HL-60 (cell line): ENCODE measurements around the gene SMG1.

Experiments used
- CTCF ChIP-seq: IDR thresholded peaks from one replicate; pipeline ENCODE4 v1.5.1; 2011; ENCODE audit warnings: low read length, control low read depth, inconsistent platforms; ENCODE audit not compliant: insufficient read depth
- POLR2AphosphoS5 ChIP-seq: IDR thresholded peaks from 2 replicates; pipeline ENCODE4 v1.6.1; 2012; ENCODE audit warnings: low read depth

- TF ChIP-seq CTCF (no peak), POLR2AphosphoS5 (no peak)
These were observed 32.9 kb upstream of the SMG1 start for GRCh38 chr16:18959031-18959505.
